NCI-H526 (cell line): ENCODE measurements around the gene TMEM170A.
A peak's percentile ranks its signal among the peaks of the same experiment; 100 is the strongest.

Source experiments
- DNase-seq, 2 experiments: peaks; one replicate each; lab custom pipeline; 2025; lab: John Stamatoyannopoulos, UW

TMEM170A gene

DNA sequence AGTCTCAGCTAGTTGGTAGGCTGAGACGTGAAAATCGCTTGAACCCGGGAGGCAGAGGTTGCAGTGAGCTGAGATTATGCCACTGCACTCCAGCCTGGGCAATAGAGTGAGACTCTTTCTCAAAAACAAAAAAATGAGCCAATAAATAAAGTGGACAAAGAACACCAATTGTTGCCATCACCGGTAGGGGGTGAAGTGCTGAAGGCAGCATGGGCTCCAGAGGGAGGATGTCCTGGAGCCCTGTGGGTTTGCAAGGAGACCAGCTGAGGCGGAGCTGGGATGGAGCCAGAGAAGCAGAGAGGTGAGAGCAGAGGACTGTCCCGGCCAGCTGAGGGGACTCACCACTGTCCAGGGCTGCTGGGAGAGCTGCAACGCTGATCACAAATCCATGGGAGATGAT lies 17.0 kb upstream of the TMEM170A start:
- no peak for DNase-seq

- DNase-seq = no peak
These were observed 15.0 kb upstream of the TMEM170A start for GRCh38 chr16:75479421-75479990.

GRCh38 chr16:75478480-75479345 lies 14.2 kb upstream of the TMEM170A start:
- no peak for DNase-seq

- DNase-seq = no peak
These were observed 13.4 kb upstream of the TMEM170A start for GRCh38 chr16:75477680-75478473.

- DNase-seq = no peak
These were observed 12.3 kb upstream of the TMEM170A start for GRCh38 chr16:75476817-75477216.

GRCh38 chr16:75475420-75475847 lies 10.9 kb upstream of the TMEM170A start:
- no peak for DNase-seq

DNA sequence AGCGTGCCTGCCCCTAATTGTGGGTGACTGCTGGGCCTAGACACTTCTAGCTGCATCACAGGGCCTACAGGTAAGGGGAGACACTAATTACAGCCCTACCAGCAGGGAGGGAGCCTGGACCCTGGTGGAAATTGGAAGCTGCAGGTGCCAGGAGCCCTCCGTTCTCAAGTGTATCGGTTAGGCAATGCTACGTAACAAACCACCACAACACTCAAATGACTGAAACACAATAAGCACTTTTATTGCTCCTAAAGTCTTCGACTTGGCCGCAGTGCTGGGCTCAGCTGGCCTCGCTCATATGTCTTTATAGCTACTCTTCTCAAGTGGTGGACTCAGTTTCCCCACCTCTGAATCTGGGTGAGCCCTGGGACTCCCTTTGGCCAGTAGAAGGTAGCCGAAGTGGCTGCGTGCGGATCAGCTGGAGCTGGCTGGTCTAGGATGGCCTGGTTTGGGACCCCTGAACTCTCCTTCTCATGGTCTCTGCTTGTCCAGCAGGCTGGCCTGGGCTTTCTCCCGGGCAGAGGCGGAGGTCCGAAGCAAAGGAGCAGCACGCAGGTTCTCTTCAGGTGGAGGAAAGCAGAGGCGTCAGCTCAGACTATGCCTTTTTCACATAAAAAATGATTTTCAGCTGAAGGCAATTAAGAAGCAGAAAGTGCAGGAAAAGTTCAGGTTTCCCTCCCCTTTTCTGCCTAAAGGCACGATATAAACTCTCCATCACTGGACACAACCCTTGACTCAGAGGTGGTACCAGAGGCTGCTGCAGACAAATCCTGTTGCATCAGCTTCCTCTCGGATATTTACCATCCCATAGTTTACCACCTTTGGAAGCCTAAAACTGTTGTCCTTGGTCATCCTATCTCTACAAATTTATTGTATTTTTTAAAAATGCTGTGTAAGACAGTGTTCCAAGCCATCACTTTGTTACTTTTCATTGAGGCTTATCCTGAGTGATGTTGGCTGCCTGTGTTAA lies 8.7 kb upstream of the TMEM170A start:
- DNase-seq = no peak

DNA sequence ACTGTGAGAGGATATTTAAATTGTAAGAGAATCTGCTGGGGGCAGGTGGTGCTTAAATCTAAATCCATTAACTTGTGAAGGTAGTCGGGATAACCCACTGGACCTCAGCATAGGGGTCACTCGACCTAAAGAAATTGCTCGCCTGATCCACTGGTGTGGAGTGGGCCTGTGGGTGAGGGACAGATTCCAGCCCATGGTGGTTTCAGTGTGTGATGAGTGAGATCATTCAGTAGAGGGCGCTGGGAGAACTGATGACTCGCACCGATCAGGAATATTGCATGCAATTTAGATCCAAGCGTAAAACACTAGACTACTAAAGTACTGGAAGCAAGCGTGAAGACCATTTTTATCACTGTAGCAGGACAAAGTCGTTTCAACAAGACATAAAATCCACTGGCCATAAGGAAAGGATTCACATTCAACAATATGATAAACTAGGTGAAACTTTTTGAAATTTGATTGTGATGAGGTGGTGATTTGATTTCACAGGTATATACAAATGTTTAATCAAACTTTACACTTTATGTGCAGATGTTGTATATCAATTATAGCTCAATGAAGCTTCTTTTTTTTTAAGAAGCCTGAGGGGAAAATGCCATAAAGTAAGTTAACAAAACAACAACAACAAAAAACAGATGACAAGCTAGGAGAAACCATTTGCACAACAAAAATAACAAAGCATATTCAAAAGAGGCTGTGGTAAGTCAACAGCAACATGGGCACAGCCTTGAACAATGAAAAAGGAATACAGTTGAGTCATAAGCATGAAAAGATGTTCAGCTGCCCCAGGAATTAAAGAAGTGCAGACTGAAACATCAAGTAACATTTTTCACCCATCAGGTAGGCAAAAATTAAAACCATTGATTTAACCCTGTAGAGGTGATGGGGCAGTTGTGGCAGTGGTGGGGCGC lies 7.5 kb upstream of the TMEM170A start:
- peak in 1 of 2 experiments; percentile 62 for DNase-seq

- DNase-seq = no peak
These were observed 2.3 kb upstream of the TMEM170A start for GRCh38 chr16:75466760-75467159.

DNA sequence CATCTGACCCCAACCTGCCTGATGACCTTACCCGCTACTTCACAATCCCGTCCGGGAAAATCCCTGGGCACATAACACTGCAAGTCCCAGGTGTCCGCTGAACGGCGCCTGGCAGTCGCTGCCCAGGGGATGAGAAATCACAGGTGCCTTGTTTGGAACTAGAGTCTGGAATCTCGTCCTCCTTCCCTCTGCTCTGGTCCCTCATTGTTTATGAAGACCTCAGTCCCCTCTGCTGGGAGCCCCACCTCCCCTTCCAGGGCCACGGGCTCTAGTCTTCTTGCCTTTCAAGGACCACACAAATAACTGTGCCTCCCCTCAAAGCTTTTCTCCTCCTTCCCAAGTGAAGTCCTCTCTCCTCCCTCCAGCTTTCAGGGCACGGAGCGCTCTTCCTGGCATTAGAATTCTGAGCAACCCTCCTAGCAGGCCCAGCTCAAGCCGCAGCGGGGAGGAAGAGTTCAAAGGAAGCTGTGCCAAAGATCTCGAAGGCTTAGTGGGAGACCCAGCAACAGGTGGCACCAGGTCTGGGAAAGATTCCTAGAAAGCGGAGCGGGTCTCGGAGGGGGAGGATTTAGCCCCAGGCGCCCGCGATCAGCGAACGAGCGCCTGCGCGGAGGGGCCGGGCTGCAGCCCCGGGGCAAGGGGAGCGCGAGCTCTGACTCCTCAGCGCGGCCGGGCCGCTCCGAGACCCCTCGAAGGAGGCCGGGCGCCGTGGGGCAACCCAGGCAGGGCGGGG lies 934 bp downstream of the TMEM170A start:
- DNase-seq = peak in 1 of 2 experiments; percentile 41

GRCh38 chr16:75462806-75463205 lies 1.7 kb downstream of the TMEM170A start:
- DNase-seq = no peak

GRCh38 chr16:75461575-75461974 lies 2.9 kb downstream of the TMEM170A start:
- DNase-seq = no peak

DNA sequence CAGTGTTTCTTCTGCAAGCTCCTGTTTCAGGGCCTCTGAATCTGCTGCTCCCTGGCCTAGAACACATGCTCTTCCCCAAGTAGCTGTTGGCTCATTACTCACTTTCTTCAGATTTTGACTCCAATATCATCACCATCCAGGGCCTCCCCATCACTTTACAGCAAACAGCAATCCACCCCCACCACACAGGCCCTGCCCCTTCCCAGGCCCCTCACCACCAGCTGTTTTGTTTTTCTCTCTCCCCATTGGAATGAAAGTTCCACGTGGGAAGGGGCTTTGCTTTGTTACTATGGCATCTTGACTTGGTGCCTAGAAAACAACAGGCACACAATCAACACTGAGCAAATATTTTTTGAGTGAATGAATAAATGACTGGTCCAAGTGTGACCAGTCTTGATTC lies 4.0 kb downstream of the TMEM170A start:
- DNase-seq = no peak

GRCh38 chr16:75459691-75460090 lies 4.8 kb downstream of the TMEM170A start:
- DNase-seq = no peak

- no peak for DNase-seq
These were observed 6.0 kb downstream of the TMEM170A start for GRCh38 chr16:75458439-75458838.

DNA sequence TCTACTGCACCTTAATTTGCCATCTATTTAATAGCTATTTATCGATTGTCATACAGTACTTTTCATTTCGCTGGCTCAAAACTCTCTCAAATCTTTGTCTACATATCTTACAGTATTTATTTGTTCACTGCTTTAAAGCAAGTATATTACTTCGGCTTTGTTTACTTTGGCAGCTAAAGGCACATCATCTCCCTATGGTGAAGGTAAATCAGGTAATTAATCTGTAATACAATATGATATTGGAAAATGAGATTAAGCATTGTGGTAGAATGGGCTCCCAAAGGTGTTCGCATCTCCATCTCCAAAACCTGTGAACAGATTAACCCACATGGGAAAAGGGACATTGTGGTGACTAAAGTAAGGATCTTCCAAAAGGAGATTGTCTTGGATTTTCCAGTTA lies 6.5 kb downstream of the TMEM170A start:
- DNase-seq = no peak

- no peak for DNase-seq
These were observed 6.9 kb downstream of the TMEM170A start for GRCh38 chr16:75457485-75458021.

DNA sequence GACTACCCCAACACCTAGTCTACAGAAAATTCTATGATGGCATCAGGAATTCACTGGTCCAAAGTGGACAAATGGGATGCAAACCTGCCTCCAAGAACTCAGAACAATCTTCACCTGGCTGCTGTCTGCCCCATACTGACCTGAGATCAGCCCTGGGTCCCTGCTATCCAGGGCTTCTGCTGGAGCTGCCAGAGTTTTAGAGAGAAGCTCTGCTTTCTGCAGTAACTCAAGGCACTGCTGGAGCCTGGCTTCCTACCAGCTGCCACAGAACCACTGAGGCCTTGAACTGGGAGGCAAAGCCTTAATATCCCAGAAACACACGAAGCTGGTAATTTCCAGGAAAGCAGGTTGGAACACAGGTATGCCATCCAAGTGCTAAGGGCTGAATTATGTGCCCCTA lies 7.5 kb downstream of the TMEM170A start:
- no peak for DNase-seq

DNA sequence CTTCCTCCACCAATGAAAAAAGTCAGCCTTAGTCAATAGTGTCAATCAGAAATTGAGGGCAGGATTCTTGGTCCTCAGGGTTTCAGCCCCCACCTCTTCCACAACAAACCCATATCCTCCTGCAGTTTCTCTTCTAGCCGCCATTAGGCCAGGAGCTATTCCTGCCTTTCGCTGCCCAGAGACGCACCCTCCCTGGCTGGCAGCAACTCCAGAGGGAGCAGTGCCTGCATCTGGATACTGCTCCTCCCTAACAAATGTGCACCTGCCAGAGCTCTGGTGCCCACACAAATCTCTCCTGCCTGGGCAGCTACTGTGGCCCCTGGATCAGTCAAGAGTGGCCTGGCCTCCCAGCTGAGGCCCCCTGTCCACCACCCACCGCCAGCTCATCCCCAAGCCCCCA lies 8.0 kb downstream of the TMEM170A start:
- peak in 1 of 2 experiments; percentile 20 for DNase-seq
